ENCODE data around the gene KRTAP4-9.
"Not testable (repeated sequence)": the region's sequence is repeated elsewhere in the genome, so short reads cannot be mapped to it uniquely, and the experiment has no call there.

The KRTAP4-9 gene

DNA sequence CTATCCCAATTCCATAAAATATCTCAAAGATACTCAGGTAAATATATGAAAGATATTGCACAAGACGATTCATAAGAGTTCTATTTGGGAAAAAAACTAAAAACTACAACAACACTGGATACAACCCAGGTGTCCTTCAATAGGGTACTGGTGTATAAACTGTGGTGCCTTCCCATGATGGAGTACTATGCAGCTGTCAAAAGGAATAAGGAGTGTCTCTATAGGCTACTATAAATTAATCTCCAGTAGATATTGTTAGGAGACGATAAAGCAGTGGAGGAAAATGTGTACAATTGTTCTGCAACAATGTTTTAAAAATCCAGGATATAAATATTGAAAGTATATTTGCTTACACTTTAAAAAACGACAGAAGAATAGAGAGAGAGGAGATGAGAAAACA lies 21.2 kb downstream of the KRTAP4-9 start:
- DNase-seq (ENCODE audit: low read depth in 2 of 3, low spot score in 1 of 3): no peak

DNA sequence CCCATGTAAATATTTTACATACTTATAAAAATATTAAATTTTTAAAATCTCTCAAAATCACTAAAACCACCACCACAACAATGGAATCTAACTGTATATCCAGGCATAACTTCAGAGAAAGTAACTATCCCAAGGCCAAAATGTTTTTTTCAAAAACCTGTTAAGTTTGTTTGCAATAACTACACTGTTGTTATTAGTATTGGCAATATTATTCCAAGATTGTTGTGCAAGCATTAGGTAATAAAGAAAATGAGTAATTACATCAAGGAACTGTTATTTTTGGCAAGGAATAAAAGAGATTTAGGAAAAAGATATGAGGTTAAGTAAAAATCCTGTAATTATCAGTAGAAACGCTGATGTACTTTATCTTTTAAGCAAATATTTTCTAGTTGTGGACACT lies 22.2 kb downstream of the KRTAP4-9 start:
- DNase-seq (ENCODE audit: low read depth in 2 of 3, low spot score in 1 of 3): no peak

DNA sequence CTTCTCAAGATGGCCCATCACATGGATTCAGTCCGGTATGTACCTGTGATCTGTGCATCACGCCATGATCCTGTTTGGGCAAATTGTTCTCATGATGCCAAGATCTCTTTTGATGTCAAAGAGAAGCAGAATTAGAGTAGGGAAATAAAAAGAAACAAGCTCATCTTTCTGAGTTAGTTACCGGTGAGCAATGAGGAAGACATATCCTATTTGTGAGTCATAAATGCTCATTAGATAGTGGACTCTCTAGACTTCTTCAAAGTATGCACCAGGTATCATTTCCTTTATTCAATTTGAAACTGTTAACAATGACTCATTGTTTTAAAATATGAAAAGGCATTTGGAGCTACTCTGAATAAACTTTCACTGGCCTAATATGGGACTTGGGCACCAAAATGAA lies 26.8 kb downstream of the KRTAP4-9 start:
- DNase-seq (ENCODE audit: low read depth in 2 of 3, low spot score in 1 of 3): no peak

DNA sequence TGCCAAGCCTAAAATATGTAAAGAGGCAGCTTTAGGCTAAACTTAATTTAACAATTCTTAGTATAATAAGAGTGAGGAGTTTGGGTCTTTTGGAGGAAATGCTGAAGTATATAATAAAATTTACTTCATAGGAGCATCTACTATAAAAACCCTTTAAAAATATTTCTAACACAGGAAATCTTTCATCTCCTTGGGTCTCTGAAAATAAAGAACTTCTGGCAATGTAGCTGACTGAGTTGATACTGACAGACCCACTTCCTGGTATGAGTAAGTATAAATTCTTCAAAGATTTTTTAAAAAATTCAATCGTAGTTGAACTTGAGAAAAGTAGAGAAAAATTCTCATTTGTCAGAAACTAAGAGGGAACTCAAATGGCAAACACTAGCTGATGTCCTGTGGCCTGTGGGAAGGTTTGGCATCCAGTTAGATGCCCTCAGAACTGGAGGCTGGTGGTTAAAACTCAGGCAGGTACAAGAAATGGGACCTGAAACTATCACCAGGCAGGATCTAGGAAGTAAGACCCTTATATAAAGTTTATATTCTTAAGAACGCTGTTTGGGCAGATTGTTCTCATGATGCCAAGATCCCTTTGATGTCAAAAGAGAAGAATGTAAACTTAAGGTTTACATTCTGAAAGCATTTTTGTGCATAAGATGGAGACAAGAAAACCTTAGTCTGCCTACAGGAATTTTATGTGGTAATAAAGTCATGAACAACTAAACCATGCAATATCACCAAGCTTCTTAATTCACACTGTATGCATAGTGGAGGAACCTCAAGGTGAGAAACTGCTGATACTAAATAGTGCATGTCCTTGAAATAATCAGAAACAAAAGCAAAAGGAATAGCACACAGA lies 28.9 kb downstream of the KRTAP4-9 start:
- DNase-seq (ENCODE audit: low read depth in 2 of 3, low spot score in 1 of 3): no peak

DNA sequence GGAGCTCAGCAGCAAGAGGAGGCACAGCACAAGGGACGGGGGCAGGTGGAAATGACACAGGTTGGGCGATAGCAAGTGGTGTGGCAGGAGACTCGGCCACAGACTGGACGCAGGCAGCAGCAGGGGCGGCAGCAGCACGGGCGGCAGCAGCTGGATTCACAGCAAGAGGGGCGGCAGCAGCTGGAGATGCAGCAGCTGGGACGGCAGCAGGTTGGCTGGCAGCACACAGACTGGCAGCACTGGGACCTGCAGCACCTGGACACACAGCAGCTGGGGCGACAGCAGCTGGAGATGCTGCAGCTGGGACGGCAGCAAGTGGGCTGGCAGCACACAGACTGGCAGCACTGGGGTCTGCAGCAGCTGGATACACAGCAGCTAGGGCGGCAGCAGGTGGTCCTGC lies 34.7 kb downstream of the KRTAP4-9 start:
- DNase-seq (ENCODE audit: low read depth in 2 of 3, low spot score in 1 of 3): not testable (repeated sequence)

DNA sequence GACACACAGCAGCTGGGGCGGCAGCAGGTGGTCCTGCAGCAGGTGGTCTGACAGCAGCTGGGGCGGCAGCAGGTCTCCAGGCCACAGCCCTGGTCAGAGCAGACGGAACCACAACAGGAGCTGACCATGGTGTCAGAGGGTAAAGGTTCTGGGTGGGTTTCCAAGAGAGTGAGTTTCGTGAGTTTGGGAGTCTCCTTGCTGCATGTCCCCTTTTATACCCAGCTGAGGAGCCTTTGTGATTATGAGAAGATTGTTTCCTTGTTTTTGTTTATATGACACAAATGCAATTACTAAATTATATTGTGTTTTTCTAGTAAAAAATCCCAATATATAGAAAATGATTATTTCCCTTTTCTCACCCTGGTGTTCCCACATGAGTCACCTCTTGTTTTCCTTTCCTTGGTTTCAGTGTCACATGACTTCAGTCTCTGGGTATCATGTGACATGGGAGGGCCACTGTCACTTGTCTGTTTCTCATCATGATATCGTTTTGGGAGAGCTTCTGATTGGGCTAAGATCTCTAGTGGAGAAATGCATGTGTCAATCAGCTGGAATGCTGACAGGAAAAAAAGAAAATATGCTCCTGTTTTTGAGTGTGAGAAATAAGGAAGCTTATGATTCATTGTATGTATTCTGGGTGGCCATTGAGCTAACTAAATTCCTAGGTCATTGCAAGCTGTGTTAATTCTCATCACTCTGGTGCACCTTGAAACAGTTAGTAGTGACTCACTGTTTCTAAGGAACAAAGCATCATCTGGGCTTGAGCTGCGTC lies 35.4 kb downstream of the KRTAP4-9 start, which contains the start of gene KRTAP4-6:
TSS of gene KRTAP4-6 (minus strand) at position 185 of the 772 bp plus-strand sequence. CDS start at position 128, 57 bp downstream.
- no peak for DNase-seq (ENCODE audit: low read depth in 2 of 3, low spot score in 1 of 3)

DNA sequence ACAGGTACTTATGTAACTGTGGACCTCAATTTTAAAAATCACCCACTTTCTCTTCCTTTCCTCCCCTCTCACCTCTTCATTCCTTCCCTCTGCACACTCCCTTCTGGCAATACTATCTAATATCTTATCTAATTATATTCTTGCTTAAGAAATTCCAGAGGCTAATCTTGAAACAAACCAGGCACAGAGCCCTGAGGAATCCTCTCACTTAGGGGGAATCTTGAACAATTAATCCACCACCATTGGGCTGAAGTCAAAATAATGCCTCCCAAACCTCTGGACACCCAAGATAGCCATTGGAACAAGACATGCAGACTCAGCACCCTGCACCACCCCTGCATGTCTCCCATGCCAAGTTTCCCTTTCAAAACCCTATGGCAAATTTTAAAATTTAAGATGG lies 36.2 kb downstream of the KRTAP4-9 start:
- DNase-seq (ENCODE audit: low read depth in 2 of 3, low spot score in 1 of 3): no peak

DNA sequence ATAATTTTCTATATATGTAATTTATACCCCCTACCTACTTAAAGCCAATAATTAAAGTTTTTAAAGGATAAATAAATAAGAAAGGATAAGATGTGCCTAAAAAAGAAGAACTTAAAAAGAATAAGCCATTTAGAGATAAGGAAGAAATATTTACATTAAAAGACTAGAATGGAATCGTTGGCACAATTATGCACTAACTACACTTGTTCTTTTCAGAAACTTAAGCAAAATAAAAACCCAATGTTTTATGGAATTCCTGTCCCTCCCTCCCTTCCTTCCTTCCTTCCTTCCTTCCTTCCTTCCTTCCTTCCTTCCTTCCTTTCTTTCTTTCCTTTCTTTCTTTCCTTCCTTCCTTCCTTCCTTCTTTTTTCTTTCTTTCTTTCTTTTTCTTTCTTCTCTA lies 39.7 kb downstream of the KRTAP4-9 start:
- DNase-seq (ENCODE audit: low read depth in 2 of 3, low spot score in 1 of 3): no peak

DNA sequence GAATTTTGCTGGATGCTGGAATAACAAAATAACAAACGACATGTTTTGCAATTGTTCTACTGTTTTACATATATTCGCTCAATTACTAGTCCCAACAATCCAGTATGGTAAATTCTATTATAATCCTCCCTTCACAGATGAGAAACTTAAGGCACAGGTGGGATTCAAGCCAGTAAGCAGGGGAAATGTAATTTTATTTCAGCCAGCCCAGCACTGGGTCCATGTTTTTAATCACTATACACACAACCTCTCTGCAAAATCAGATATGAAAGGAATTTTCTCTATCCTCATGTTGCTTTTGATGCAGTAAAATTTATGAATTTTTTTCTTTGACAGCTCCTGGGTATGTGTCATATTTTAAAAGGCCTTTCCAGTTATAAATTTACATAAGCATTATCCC lies 40.1 kb downstream of the KRTAP4-9 start:
- DNase-seq (ENCODE audit: low read depth in 2 of 3, low spot score in 1 of 3): no peak

DNA sequence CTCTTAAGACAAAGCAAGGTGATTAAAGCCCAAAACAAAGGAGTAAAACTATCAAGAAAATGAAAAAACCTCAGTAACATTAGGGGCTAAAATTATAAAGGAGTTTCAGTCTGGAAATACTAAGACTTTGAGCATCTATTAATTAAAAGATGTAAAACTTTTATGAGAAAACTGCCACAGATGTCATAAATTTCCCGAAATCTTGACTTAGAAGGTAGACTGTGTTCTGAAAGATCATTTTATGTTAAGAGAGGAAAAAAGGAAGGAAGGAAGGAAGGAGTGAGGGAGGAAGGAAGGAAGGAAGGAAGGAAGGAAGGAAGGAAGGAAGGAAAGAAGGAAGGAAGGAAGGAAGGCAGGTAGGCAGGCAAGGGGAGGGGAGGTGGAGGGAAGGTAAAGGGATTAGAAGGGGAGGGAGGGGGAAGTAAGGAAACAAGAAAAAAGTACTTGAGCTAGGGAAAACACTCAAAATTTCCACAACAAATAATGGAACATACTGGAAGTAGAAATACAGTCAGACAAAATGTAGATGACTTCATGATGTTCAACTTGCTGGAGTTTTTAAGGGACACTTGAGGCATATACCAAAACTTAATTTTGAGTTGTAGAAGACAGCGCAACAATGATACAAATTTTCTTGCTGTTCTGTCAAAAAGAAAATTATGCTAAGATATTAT lies 42.5 kb downstream of the KRTAP4-9 start:
- DNase-seq (ENCODE audit: low read depth in 2 of 3, low spot score in 1 of 3): no peak

DNA sequence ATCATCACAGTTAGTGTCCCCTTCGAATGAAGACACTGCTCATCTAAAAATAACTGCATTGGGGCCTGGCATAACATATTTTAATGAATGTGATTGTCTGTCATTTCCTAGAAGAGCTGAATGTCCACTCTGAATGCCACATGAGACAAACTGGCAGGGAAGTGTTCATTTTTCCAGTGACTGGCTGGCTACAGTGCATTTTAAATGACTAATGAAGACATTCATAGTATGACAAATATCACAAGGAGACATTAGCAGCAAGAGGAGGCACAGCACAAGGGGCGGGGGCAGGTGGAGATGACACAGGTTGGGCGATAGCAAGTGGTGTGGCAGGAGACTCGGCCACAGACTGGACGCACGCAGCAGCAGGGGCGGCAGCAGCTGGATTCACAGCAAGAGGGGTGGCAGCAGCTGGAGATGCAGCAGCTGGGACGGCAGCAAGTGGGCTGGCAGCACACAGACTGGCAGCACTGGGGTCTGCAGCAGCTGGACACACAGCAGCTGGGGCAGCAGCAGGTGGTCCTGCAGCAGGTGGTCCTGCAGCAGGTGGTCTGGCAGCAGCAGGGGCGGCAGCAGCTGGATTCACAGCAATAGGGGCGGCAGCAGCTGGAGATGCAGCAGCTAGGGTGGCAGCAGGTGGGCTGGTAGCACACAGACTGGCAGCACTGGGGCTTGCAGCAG lies 43.9 kb downstream of the KRTAP4-9 start:
- not testable (repeated sequence) for DNase-seq (ENCODE audit: low read depth in 2 of 3, low spot score in 1 of 3)

DNA sequence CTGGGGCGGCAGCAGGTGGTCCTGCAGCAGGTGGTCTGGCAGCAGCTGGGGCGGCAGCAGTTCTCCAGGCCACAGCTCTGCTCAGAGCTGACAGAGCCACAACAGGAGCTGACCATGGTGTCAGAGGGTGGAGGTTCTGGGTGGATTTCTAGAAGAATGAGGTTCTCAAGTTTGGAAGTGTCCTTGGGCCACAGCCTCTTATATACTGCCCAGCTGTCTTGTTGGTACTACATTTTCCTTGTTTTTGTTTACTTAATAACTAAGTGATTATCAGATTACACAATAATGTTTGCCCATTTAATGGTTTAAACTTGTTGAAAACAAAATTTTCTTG lies 44.4 kb downstream of the KRTAP4-9 start, which contains the start of gene KRTAP4-5:
TSS of gene KRTAP4-5 (minus strand) at position 174 of the 334 bp plus-strand sequence. CDS start at position 116, 58 bp downstream.
- no peak for DNase-seq (ENCODE audit: low read depth in 2 of 3, low spot score in 1 of 3)

DNA sequence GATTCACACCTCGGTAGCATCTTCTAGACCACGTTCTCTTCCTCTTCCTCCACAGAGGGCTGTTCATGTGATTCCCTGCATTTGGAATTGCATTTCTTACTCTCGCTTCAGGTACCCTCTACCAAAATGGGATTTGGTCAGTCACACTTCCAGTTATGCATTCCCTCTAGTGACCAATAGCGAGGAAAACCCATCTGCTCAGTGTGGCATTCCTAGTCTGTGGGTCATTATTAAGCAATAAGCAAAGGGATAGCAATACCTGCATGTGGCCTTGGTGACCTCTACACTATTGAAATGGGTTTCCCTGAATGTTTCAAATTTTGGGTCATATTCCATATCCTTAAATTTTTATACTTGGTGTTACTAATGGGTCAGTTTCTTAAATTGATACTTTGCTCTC lies 44.8 kb downstream of the KRTAP4-9 start:
- no peak for DNase-seq (ENCODE audit: low read depth in 2 of 3, low spot score in 1 of 3)

DNA sequence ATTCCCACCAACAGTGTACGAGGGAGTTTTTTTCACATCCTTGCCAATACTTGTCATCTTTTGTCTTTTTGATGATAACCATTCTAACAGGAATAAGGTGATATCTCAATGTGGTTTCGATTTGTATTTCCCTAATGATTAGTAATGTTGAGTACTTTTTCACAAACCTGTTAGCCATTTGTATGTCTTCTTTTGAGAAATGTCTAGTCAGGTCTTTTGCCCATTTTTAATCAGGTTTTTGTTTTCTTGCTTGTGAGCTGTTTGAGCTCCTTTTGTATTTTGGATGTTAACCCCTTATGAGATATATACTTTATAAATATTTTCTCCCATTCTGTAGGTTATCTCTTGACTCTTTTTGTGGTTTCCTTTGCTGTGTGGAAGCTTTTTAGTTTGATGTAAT lies 46.3 kb downstream of the KRTAP4-9 start:
- no peak for DNase-seq (ENCODE audit: low read depth in 2 of 3, low spot score in 1 of 3)

DNA sequence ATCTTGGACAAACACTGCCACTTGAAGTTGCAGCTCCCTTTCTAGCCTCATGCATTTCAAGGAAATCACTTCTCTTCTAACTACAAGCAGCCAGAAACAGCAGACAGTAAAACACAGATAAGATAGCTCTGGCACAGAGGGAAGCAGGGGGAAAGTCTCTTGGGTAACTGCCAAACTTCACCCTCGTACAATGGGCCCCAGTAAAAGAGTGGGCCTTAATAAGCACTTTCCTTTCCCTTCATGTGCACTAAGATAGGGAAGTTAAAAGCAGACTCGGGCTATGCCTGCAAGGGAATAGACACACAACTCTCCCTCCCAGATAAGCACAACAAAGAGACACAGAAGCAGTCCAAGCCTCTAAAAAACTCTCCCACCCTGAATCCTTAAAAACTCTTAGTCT lies 48.7 kb downstream of the KRTAP4-9 start:
- DNase-seq (ENCODE audit: low read depth in 2 of 3, low spot score in 1 of 3): no peak
